ENCODE data around the gene NOX5.

NOX5 gene

DNA sequence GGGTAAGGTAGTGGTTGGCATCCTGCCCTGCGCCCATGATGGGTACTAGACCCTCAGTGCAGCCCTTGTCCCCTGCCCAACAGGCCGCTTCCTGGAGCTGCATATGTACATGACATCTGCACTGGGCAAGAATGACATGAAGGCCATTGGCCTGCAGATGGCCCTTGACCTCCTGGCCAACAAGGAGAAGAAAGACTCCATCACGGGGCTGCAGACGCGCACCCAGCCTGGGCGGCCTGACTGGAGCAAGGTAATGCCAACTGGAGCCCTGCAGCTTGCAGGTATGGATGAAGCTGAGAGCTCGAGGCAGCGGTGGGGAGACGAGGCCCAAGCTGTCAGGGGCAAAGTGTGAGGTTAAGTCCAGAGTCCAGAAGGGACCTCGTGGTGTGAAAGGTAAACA lies 40.8 kb downstream of the NOX5 start:
- H3K4me3 ChIP-seq (ENCODE audit: low read length in 2 of 2): no peak overlapping the region
- no peak overlapping the region for H3K27ac ChIP-seq (ENCODE audit: low read length)
- H3K36me3 ChIP-seq (ENCODE audit: control insufficient read depth in 2 of 2, insufficient read depth in 2 of 2, low read length in 2 of 2): no peaks in the 10 kb centered on the region
- H3K9ac ChIP-seq (ENCODE audit: low read length in 2 of 2): no peak overlapping the region
- no peaks in the 10 kb centered on the region for H3K9me3 ChIP-seq (ENCODE audit: control insufficient read depth in 2 of 2, low read length in 2 of 2)
- peaks cover 0 to 9% of the 10 kb centered on the region in 2 donors for H3K27me3 ChIP-seq (ENCODE audit: control insufficient read depth in 1 of 2, insufficient read depth in 2 of 2, low read length in 2 of 2)
- peaks cover 4% of the 10 kb centered on the region for H3K4me1 ChIP-seq (ENCODE audit: control insufficient read depth, insufficient read depth, low read length)

DNA sequence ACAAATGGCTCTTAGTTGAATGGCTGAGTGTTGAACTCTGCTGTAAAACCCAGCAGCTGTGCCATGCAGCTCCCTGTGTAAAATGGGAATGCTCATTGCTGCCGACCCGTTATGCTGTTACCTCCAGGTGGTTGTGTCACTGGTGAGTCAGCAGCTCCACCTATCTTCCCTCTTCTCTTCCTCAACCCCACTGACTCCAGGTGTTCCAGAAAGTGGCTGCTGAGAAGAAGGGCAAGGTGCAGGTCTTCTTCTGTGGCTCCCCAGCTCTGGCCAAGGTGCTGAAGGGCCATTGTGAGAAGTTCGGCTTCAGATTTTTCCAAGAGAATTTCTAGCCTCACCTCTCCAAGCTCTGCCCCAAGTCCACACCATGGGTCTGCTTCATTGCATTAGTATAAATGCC lies 41.9 kb downstream of the NOX5 start:
- H3K4me3 ChIP-seq (ENCODE audit: low read length in 2 of 2): no peak overlapping the region
- peaks cover 4% of the 10 kb centered on the region for H3K4me1 ChIP-seq (ENCODE audit: control insufficient read depth, insufficient read depth, low read length)
- no peak overlapping the region for H3K9ac ChIP-seq (ENCODE audit: low read length in 2 of 2)
- peaks cover 0 to 8% of the 10 kb centered on the region in 2 donors for H3K27me3 ChIP-seq (ENCODE audit: control insufficient read depth in 1 of 2, insufficient read depth in 2 of 2, low read length in 2 of 2)
- H3K9me3 ChIP-seq (ENCODE audit: control insufficient read depth in 2 of 2, low read length in 2 of 2): no peaks in the 10 kb centered on the region
- H3K36me3 ChIP-seq (ENCODE audit: control insufficient read depth in 2 of 2, insufficient read depth in 2 of 2, low read length in 2 of 2): no peaks in the 10 kb centered on the region
- no peak overlapping the region for H3K27ac ChIP-seq (ENCODE audit: low read length)

DNA sequence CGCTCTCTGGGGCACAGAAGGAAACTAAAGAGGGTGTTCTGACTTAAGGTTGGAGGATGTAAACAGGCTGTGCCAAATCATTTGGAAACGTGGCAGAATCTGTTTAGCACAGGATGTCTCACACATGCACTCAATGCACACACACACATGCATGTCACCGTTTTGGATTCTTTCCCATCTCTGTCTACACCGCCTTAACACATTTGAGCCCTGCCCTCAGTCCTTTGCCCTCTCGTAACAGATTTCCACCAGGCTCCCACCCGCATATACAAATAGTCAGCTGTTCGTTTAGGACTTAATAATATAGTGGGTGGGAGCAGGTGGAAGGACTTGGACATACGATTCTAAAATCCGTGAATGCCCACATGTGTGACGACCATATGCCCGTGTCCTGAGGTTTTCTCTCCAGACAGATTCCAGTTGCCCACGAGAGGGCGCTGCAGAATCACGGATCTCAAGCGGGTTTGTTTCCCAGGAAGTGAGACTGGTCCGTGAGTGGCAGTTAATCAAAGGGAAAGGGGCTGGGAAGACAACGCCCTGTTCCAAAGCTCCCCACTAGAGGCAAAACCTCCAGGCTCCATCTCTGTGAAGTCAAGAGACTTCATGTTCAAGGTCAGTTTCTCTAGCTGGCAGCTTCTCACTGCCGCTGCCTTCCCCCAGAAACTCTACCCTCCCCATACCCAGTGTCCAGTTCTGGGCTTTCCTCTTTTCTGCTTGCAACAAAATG lies 44.5 kb downstream of the NOX5 start:
- Histone ChIP-seq H3K36me3 (ENCODE audit: control insufficient read depth in 2 of 2, insufficient read depth in 2 of 2, low read length in 2 of 2) (no peaks in the 10 kb centered on the region), H3K9ac (ENCODE audit: low read length in 2 of 2) (no peak overlapping the region), H3K9me3 (ENCODE audit: control insufficient read depth in 2 of 2, low read length in 2 of 2) (no peaks in the 10 kb centered on the region), H3K4me3 (ENCODE audit: low read length in 2 of 2) (peak overlapping the region in 1 of 2 donors; percentile 35), H3K4me1 (ENCODE audit: control insufficient read depth, insufficient read depth, low read length) (peaks cover 4% of the 10 kb centered on the region), H3K27me3 (ENCODE audit: control insufficient read depth in 1 of 2, insufficient read depth in 2 of 2, low read length in 2 of 2) (peaks cover 0 to 5% of the 10 kb centered on the region in 2 donors), H3K27ac (ENCODE audit: low read length) (no peak overlapping the region)

DNA sequence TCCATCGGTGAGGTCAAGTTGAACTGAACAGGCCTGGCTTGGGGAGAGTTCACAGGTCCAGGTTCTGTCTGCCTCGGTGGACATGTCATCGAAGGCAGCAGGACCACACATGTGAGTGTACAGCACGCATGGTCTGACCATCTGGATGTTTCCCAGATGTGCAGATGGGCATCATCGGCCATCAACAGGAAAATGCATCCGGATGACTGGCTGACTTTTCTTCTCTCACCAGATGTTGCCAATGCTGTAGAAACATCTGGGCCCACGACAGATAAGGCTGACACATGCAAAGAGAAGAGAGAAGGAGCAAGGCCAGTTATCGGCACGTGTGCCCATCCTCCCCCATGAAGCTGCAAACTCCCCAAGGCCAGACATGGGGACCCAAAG lies 45.1 kb downstream of the NOX5 start:
- H3K27ac ChIP-seq (ENCODE audit: low read length): no peak overlapping the region
- peaks cover 0 to 5% of the 10 kb centered on the region in 2 donors for H3K27me3 ChIP-seq (ENCODE audit: control insufficient read depth in 1 of 2, insufficient read depth in 2 of 2, low read length in 2 of 2)
- H3K4me3 ChIP-seq (ENCODE audit: low read length in 2 of 2): peak overlapping the region in 1 of 2 donors; percentile 35
- peaks cover 4% of the 10 kb centered on the region for H3K4me1 ChIP-seq (ENCODE audit: control insufficient read depth, insufficient read depth, low read length)
- no peaks in the 10 kb centered on the region for H3K36me3 ChIP-seq (ENCODE audit: control insufficient read depth in 2 of 2, insufficient read depth in 2 of 2, low read length in 2 of 2)
- no peaks in the 10 kb centered on the region for H3K9me3 ChIP-seq (ENCODE audit: control insufficient read depth in 2 of 2, low read length in 2 of 2)
- H3K9ac ChIP-seq (ENCODE audit: low read length in 2 of 2): no peak overlapping the region

DNA sequence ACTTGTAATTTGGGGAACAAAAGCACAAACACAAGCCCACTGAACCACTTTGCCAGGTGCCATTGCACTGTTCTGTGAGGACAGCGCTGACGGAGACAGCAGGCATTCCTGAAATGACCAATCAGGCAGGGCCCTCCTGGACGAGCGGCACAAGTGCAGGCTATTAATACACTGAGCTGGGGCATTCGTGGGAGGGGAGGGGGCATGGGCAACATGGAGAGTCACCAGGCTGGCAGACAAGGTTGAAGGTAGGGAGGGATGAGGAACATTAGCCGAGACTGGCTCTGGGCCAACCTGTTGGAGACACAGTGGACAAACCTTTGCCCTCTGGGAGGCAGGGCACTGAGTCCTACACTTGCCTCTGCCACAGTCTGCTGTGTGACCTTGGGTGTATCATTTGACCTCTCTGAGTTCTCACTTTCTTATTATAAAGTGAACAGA lies 45.6 kb downstream of the NOX5 start:
- Histone ChIP-seq H3K9ac (ENCODE audit: low read length in 2 of 2) (no peak overlapping the region), H3K4me1 (ENCODE audit: control insufficient read depth, insufficient read depth, low read length) (peaks cover 4% of the 10 kb centered on the region), H3K27ac (ENCODE audit: low read length) (no peak overlapping the region), H3K36me3 (ENCODE audit: control insufficient read depth in 2 of 2, insufficient read depth in 2 of 2, low read length in 2 of 2) (no peaks in the 10 kb centered on the region), H3K4me3 (ENCODE audit: low read length in 2 of 2) (no peak overlapping the region), H3K27me3 (ENCODE audit: control insufficient read depth in 1 of 2, insufficient read depth in 2 of 2, low read length in 2 of 2) (peaks cover 0 to 5% of the 10 kb centered on the region in 2 donors), H3K9me3 (ENCODE audit: control insufficient read depth in 2 of 2, low read length in 2 of 2) (no peaks in the 10 kb centered on the region)

DNA sequence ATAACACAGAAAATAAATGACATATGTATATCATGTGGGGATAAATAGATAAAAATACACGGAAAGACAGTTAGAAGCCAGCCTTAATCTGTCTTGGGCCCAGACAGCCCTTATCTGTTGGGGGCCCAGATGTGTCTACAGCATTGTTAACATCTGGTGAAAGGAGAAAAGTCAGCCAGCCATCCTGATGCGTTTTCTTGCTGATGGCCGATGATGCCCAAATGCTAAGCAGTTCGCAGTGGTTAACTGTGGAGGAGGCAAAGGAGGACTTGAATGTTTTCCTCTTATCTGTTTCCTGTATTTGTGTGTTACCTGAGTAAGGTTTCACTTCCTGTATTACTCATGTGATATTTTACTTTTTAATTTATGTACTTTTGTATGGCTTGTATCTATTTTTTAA lies 46.2 kb downstream of the NOX5 start:
- Histone ChIP-seq H3K27me3 (ENCODE audit: control insufficient read depth in 1 of 2, insufficient read depth in 2 of 2, low read length in 2 of 2) (peaks cover 0 to 4% of the 10 kb centered on the region in 2 donors), H3K9me3 (ENCODE audit: control insufficient read depth in 2 of 2, low read length in 2 of 2) (no peaks in the 10 kb centered on the region), H3K4me1 (ENCODE audit: control insufficient read depth, insufficient read depth, low read length) (peaks cover 4% of the 10 kb centered on the region), H3K27ac (ENCODE audit: low read length) (no peak overlapping the region), H3K36me3 (ENCODE audit: control insufficient read depth in 2 of 2, insufficient read depth in 2 of 2, low read length in 2 of 2) (no peaks in the 10 kb centered on the region), H3K4me3 (ENCODE audit: low read length in 2 of 2) (no peak overlapping the region), H3K9ac (ENCODE audit: low read length in 2 of 2) (no peak overlapping the region)

DNA sequence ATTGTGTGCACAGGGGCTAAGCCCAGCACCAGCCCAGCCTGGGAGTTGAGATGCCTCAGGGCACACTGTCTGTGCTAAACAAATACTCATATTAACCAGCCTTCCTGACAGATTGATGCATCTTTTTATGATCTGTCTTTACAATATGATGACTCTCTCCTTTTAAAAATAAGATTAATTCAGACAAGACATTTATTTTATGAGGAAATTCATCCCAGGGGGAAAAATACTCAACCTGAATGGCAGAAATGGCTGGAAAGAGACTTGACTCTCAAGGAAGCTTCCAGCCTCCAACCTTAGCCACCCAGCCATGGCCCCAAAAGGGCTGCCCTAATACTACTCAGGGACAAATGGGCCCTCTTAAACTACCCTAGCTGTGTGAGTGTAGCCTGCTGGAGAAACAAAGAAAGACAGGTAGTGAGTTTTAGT lies 46.9 kb downstream of the NOX5 start:
- H3K27me3 ChIP-seq (ENCODE audit: control insufficient read depth in 1 of 2, insufficient read depth in 2 of 2, low read length in 2 of 2): peaks cover 0 to 5% of the 10 kb centered on the region in 2 donors
- H3K4me1 ChIP-seq (ENCODE audit: control insufficient read depth, insufficient read depth, low read length): peaks cover 4% of the 10 kb centered on the region
- H3K4me3 ChIP-seq (ENCODE audit: low read length in 2 of 2): no peak overlapping the region
- H3K9me3 ChIP-seq (ENCODE audit: control insufficient read depth in 2 of 2, low read length in 2 of 2): no peaks in the 10 kb centered on the region
- H3K36me3 ChIP-seq (ENCODE audit: control insufficient read depth in 2 of 2, insufficient read depth in 2 of 2, low read length in 2 of 2): no peaks in the 10 kb centered on the region
- H3K9ac ChIP-seq (ENCODE audit: low read length in 2 of 2): no peak overlapping the region
- H3K27ac ChIP-seq (ENCODE audit: low read length): no peak overlapping the region

DNA sequence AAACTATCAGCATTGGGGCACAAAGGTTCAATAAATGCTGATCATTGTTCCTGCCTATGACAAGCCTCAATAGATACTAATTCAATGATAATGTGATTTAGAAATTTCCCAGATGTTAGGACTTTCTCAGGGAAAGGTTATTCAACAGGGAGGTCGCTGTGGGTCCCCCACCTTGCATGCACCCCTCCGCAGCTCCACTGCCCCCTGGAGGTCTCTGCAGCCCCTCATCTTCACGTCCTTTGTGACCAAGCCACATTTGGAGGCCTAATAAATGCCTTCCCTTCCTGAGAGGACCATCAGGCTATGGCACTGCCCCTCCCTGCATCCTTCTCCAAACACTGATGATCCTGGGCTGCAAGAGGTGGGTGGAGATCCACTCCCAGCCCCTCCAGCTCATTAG lies 50.2 kb downstream of the NOX5 start:
- Histone ChIP-seq H3K27ac (ENCODE audit: low read length) (no peak overlapping the region), H3K9ac (ENCODE audit: low read length in 2 of 2) (no peak overlapping the region), H3K27me3 (ENCODE audit: control insufficient read depth in 1 of 2, insufficient read depth in 2 of 2, low read length in 2 of 2) (peaks cover 0 to 2% of the 10 kb centered on the region in 2 donors), H3K36me3 (ENCODE audit: control insufficient read depth in 2 of 2, insufficient read depth in 2 of 2, low read length in 2 of 2) (no peaks in the 10 kb centered on the region), H3K4me3 (ENCODE audit: low read length in 2 of 2) (no peak overlapping the region), H3K4me1 (ENCODE audit: control insufficient read depth, insufficient read depth, low read length) (no peaks in the 10 kb centered on the region), H3K9me3 (ENCODE audit: control insufficient read depth in 2 of 2, low read length in 2 of 2) (peaks cover 0 to 5% of the 10 kb centered on the region in 2 donors)

DNA sequence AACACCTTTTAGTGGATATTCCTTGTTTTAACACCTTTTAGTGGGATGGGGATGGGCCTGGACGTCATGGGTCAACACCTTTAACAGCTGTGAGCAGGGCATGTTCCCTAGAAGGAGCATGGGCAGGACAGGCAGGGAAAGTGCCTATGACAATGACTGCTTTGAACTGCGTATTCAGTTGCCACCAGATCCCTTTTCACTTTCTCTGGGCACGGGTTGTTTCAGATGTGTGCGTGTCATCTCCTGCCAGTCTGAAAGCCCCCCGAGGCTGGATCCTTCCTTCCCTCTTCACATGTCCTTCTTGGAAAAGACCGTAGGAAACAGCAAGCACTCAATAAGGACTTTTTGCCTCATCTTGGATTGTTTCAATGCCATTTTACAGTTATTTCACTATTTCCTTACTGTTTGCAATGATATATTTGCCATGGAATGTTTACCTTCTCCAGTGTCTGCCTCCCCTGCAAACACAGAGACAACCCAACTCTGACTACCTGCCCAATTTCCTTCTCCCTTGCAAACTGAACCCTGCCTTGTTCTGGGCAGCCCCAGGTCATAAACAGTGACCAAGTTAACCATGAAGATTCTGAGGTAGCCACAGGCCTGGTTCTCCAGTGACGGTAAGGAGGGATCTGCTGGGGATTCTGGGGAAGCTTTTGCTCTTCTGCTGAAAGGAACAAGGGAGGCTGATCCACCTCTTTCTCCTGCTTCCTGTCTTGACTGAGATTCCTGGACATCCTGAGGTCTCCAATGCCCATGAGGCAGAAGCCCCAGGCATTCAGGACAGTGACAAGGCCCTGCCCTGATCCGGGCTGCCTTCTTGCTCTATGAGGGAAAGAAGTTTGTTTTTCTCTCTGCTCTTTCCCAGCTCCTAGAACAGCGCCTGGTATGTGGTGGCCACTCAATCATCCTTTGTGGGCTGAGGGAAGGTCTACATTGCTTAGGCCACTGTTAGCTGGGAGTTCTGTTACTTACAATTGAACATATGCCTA lies 51.8 kb downstream of the NOX5 start:
- peaks cover 0 to 5% of the 10 kb centered on the region in 2 donors for H3K9me3 ChIP-seq (ENCODE audit: control insufficient read depth in 2 of 2, low read length in 2 of 2)
- no peak overlapping the region for H3K27ac ChIP-seq (ENCODE audit: low read length)
- no peak overlapping the region for H3K9ac ChIP-seq (ENCODE audit: low read length in 2 of 2)
- H3K4me3 ChIP-seq (ENCODE audit: low read length in 2 of 2): no peak overlapping the region
- no peaks in the 10 kb centered on the region for H3K36me3 ChIP-seq (ENCODE audit: control insufficient read depth in 2 of 2, insufficient read depth in 2 of 2, low read length in 2 of 2)
- no peaks in the 10 kb centered on the region for H3K4me1 ChIP-seq (ENCODE audit: control insufficient read depth, insufficient read depth, low read length)
- peaks cover 0 to 2% of the 10 kb centered on the region in 2 donors for H3K27me3 ChIP-seq (ENCODE audit: control insufficient read depth in 1 of 2, insufficient read depth in 2 of 2, low read length in 2 of 2)

DNA sequence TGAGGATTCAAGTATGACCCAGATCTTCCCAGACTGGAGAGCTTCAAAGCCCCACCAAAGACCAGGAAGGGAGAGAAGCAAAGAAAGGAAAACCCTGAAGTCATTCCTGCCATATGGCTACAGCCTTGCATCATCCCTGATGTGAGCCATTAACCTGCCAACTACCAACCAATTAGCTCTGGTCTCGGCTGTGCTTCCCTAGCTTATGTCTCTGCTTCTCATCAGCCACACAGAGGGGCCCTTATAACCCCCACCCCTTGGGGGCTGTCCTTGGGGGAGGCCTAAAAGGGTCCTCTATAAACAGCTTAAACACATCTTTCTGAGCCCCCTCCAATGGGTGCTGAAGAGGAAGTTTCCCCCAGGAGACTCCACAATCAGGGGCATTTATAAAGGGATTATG lies 52.8 kb downstream of the NOX5 start:
- H3K4me1 ChIP-seq (ENCODE audit: control insufficient read depth, insufficient read depth, low read length): no peaks in the 10 kb centered on the region
- H3K4me3 ChIP-seq (ENCODE audit: low read length in 2 of 2): no peak overlapping the region
- H3K9ac ChIP-seq (ENCODE audit: low read length in 2 of 2): no peak overlapping the region
- peaks cover 0 to 5% of the 10 kb centered on the region in 2 donors for H3K9me3 ChIP-seq (ENCODE audit: control insufficient read depth in 2 of 2, low read length in 2 of 2)
- H3K27ac ChIP-seq (ENCODE audit: low read length): no peak overlapping the region
- no peaks in the 10 kb centered on the region for H3K36me3 ChIP-seq (ENCODE audit: control insufficient read depth in 2 of 2, insufficient read depth in 2 of 2, low read length in 2 of 2)
- peaks cover 0 to 5% of the 10 kb centered on the region in 2 donors for H3K27me3 ChIP-seq (ENCODE audit: control insufficient read depth in 1 of 2, insufficient read depth in 2 of 2, low read length in 2 of 2)
